CD4-positive, alpha-beta T cell treated with Interleukin-6 at 100 ng/mL for 8 hours (primary cell): ENCODE results near the gene KCNH3.
"Not testable (repeated sequence)": the region's sequence is repeated elsewhere in the genome, so short reads cannot be mapped to it uniquely, and the experiment has no call there.

Experiments used
- DNase-seq: peaks from one replicate; pipeline ENCODE4 v3.0.0-alpha.2; 2020; ENCODE audit warnings: mixed read lengths, low spot score

KCNH3 gene

GRCh38 chr12:49525942-49526341 lies 12.9 kb upstream of the KCNH3 start:
- no peak for DNase-seq

GRCh38 chr12:49527361-49528130 lies 11.3 kb upstream of the KCNH3 start:
- DNase-seq = no peak

- no peak for DNase-seq
Measured at GRCh38 chr12:49529414-49529813, 9.4 kb upstream of the KCNH3 start.

- DNase-seq = no peak
Measured at GRCh38 chr12:49531745-49532144, 7.1 kb upstream of the KCNH3 start.

- no peak for DNase-seq
Measured at GRCh38 chr12:49533331-49533730, 5.5 kb upstream of the KCNH3 start.

- not testable (repeated sequence) for DNase-seq
Measured at GRCh38 chr12:49534122-49534521, 4.7 kb upstream of the KCNH3 start.

GRCh38 chr12:49534731-49535278 lies 4.0 kb upstream of the KCNH3 start:
- DNase-seq = no peak

- DNase-seq = no peak
Measured at GRCh38 chr12:49535921-49536525, 2.8 kb upstream of the KCNH3 start.

- DNase-seq = no peak
Measured at GRCh38 chr12:49536526-49537071, 2.2 kb upstream of the KCNH3 start.

GRCh38 chr12:49537231-49537751 lies 1.5 kb upstream of the KCNH3 start:
- no peak for DNase-seq

- no peak for DNase-seq
Measured at GRCh38 chr12:49537752-49538509, 899 bp upstream of the KCNH3 start.

- no peak for DNase-seq
Measured at GRCh38 chr12:49539406-49540228, 787 bp downstream of the KCNH3 start.

GRCh38 chr12:49540229-49541139 lies 1.7 kb downstream of the KCNH3 start:
- no peak for DNase-seq

GRCh38 chr12:49541140-49541861 lies 2.5 kb downstream of the KCNH3 start:
- DNase-seq = no peak

GRCh38 chr12:49541911-49542505 lies 3.2 kb downstream of the KCNH3 start:
- DNase-seq = no peak

- no peak for DNase-seq
Measured at GRCh38 chr12:49542592-49543160, 3.8 kb downstream of the KCNH3 start.

- DNase-seq = no peak
Measured at GRCh38 chr12:49543221-49543913, 4.5 kb downstream of the KCNH3 start.
